ENCODE results near the gene PHF20.
"Not testable (repeated sequence)": the region's sequence is repeated elsewhere in the genome, so short reads cannot be mapped to it uniquely, and the experiment has no call there.

PHF20 gene

GRCh38 chr20:35823937-35824336, 52.1 kb downstream of the PHF20 start:
- Histone ChIP-seq H2AFZ (ENCODE audit: low read depth, low read length) (no peak overlapping the region), H3K4me3 (ENCODE audit: low read length) (no peak overlapping the region), H3K9me3 (ENCODE audit: low read length) (peaks cover 1% of the 10 kb centered on the region), H3K4me1 (ENCODE audit: insufficient read depth, low read length) (peaks cover 2% of the 10 kb centered on the region), H3K36me3 (ENCODE audit: insufficient read depth, low read length) (peaks cover 7% of the 10 kb centered on the region), H3K27me3 (ENCODE audit: insufficient read depth, low read length) (no peaks in the 10 kb centered on the region)

GRCh38 chr20:35826397-35826998, 54.7 kb downstream of the PHF20 start:
- peaks cover 3% of the 10 kb centered on the region for H3K9me3 ChIP-seq (ENCODE audit: low read length)
- H3K27me3 ChIP-seq (ENCODE audit: insufficient read depth, low read length) = no peaks in the 10 kb centered on the region
- H3K4me1 ChIP-seq (ENCODE audit: insufficient read depth, low read length) = peaks cover 2% of the 10 kb centered on the region
- no peak overlapping the region for H3K4me3 ChIP-seq (ENCODE audit: low read length)
- H2AFZ ChIP-seq (ENCODE audit: low read depth, low read length) = no peak overlapping the region
- H3K36me3 ChIP-seq (ENCODE audit: insufficient read depth, low read length) = peaks cover 10% of the 10 kb centered on the region

GRCh38 chr20:35828434-35828833, 56.6 kb downstream of the PHF20 start:
- Histone ChIP-seq H2AFZ (ENCODE audit: low read depth, low read length) (no peak overlapping the region), H3K9me3 (ENCODE audit: low read length) (peaks cover 2% of the 10 kb centered on the region), H3K4me3 (ENCODE audit: low read length) (no peak overlapping the region), H3K4me1 (ENCODE audit: insufficient read depth, low read length) (peaks cover 2% of the 10 kb centered on the region), H3K36me3 (ENCODE audit: insufficient read depth, low read length) (peaks cover 8% of the 10 kb centered on the region), H3K27me3 (ENCODE audit: insufficient read depth, low read length) (no peaks in the 10 kb centered on the region)

- Histone ChIP-seq H3K36me3 (ENCODE audit: insufficient read depth, low read length) (peaks cover 6% of the 10 kb centered on the region), H3K27me3 (ENCODE audit: insufficient read depth, low read length) (no peaks in the 10 kb centered on the region), H2AFZ (ENCODE audit: low read depth, low read length) (no peak overlapping the region), H3K4me1 (ENCODE audit: insufficient read depth, low read length) (peaks cover 2% of the 10 kb centered on the region), H3K4me3 (ENCODE audit: low read length) (no peak overlapping the region), H3K9me3 (ENCODE audit: low read length) (peaks cover 2% of the 10 kb centered on the region)
Observed at GRCh38 chr20:35828916-35829315, 57.1 kb downstream of the PHF20 start.

- peaks cover 6% of the 10 kb centered on the region for H3K36me3 ChIP-seq (ENCODE audit: insufficient read depth, low read length)
- H3K4me1 ChIP-seq (ENCODE audit: insufficient read depth, low read length) = peaks cover 2% of the 10 kb centered on the region
- no peak overlapping the region for H2AFZ ChIP-seq (ENCODE audit: low read depth, low read length)
- peaks cover 2% of the 10 kb centered on the region for H3K9me3 ChIP-seq (ENCODE audit: low read length)
- H3K4me3 ChIP-seq (ENCODE audit: low read length) = no peak overlapping the region
- H3K27me3 ChIP-seq (ENCODE audit: insufficient read depth, low read length) = no peaks in the 10 kb centered on the region
Observed at GRCh38 chr20:35830264-35830663, 58.4 kb downstream of the PHF20 start.

GRCh38 chr20:35831029-35831428, 59.2 kb downstream of the PHF20 start:
- Histone ChIP-seq H3K9me3 (ENCODE audit: low read length) (peaks cover 2% of the 10 kb centered on the region), H2AFZ (ENCODE audit: low read depth, low read length) (no peak overlapping the region), H3K4me1 (ENCODE audit: insufficient read depth, low read length) (peaks cover 2% of the 10 kb centered on the region), H3K27me3 (ENCODE audit: insufficient read depth, low read length) (no peaks in the 10 kb centered on the region), H3K36me3 (ENCODE audit: insufficient read depth, low read length) (peaks cover 3% of the 10 kb centered on the region), H3K4me3 (ENCODE audit: low read length) (no peak overlapping the region)

- Histone ChIP-seq H3K36me3 (ENCODE audit: insufficient read depth, low read length) (peaks cover 3% of the 10 kb centered on the region), H3K4me3 (ENCODE audit: low read length) (no peak overlapping the region), H3K27me3 (ENCODE audit: insufficient read depth, low read length) (no peaks in the 10 kb centered on the region), H2AFZ (ENCODE audit: low read depth, low read length) (no peak overlapping the region), H3K4me1 (ENCODE audit: insufficient read depth, low read length) (peaks cover 5% of the 10 kb centered on the region), H3K9me3 (ENCODE audit: low read length) (peaks cover 2% of the 10 kb centered on the region)
Observed at GRCh38 chr20:35831971-35832370, 60.2 kb downstream of the PHF20 start.

- H3K4me1 ChIP-seq (ENCODE audit: insufficient read depth, low read length) = peaks cover 11% of the 10 kb centered on the region
Observed at GRCh38 chr20:35833241-35833640, 61.4 kb downstream of the PHF20 start.

GRCh38 chr20:35837577-35838195, 65.9 kb downstream of the PHF20 start:
- H3K4me1 ChIP-seq (ENCODE audit: insufficient read depth, low read length) = peaks cover 8% of the 10 kb centered on the region
- H2AFZ ChIP-seq (ENCODE audit: low read depth, low read length) = no peak overlapping the region
- no peaks in the 10 kb centered on the region for H3K27me3 ChIP-seq (ENCODE audit: insufficient read depth, low read length)
- H3K4me3 ChIP-seq (ENCODE audit: low read length) = no peak overlapping the region
- H3K36me3 ChIP-seq (ENCODE audit: insufficient read depth, low read length) = peaks cover 8% of the 10 kb centered on the region
- peaks cover 11% of the 10 kb centered on the region for H3K9me3 ChIP-seq (ENCODE audit: low read length)

More at GRCh38 chr20:35833241-35833640, 61.4 kb downstream of the PHF20 start:
- H3K27me3 ChIP-seq (ENCODE audit: insufficient read depth, low read length) = no peaks in the 10 kb centered on the region
- H3K36me3 ChIP-seq (ENCODE audit: insufficient read depth, low read length) = peaks cover 3% of the 10 kb centered on the region
- H3K9me3 ChIP-seq (ENCODE audit: low read length) = peaks cover 2% of the 10 kb centered on the region
- no peak overlapping the region for H2AFZ ChIP-seq (ENCODE audit: low read depth, low read length)
- no peak overlapping the region for H3K4me3 ChIP-seq (ENCODE audit: low read length)

GRCh38 chr20:35838205-35838604, 66.4 kb downstream of the PHF20 start:
- H3K27me3 ChIP-seq (ENCODE audit: insufficient read depth, low read length) = no peaks in the 10 kb centered on the region
- no peak overlapping the region for H3K4me3 ChIP-seq (ENCODE audit: low read length)
- no peak overlapping the region for H2AFZ ChIP-seq (ENCODE audit: low read depth, low read length)
- H3K36me3 ChIP-seq (ENCODE audit: insufficient read depth, low read length) = peaks cover 13% of the 10 kb centered on the region
- peaks cover 8% of the 10 kb centered on the region for H3K4me1 ChIP-seq (ENCODE audit: insufficient read depth, low read length)
- peaks cover 15% of the 10 kb centered on the region for H3K9me3 ChIP-seq (ENCODE audit: low read length)

- H3K27me3 ChIP-seq (ENCODE audit: insufficient read depth, low read length) = no peaks in the 10 kb centered on the region
- peaks cover 8% of the 10 kb centered on the region for H3K4me1 ChIP-seq (ENCODE audit: insufficient read depth, low read length)
- H3K4me3 ChIP-seq (ENCODE audit: low read length) = no peak overlapping the region
- H3K36me3 ChIP-seq (ENCODE audit: insufficient read depth, low read length) = peaks cover 24% of the 10 kb centered on the region
- H3K9me3 ChIP-seq (ENCODE audit: low read length) = peaks cover 19% of the 10 kb centered on the region
- H2AFZ ChIP-seq (ENCODE audit: low read depth, low read length) = no peak overlapping the region
Observed at GRCh38 chr20:35839904-35840303, 68.1 kb downstream of the PHF20 start.

- Histone ChIP-seq H3K27me3 (ENCODE audit: insufficient read depth, low read length) (no peaks in the 10 kb centered on the region), H2AFZ (ENCODE audit: low read depth, low read length) (no peak overlapping the region), H3K36me3 (ENCODE audit: insufficient read depth, low read length) (peaks cover 28% of the 10 kb centered on the region), H3K4me1 (ENCODE audit: insufficient read depth, low read length) (peaks cover 8% of the 10 kb centered on the region), H3K4me3 (ENCODE audit: low read length) (no peak overlapping the region), H3K9me3 (ENCODE audit: low read length) (peaks cover 19% of the 10 kb centered on the region)
Observed at GRCh38 chr20:35840421-35840820, 68.6 kb downstream of the PHF20 start.

- no peak overlapping the region for H3K4me3 ChIP-seq (ENCODE audit: low read length)
- no peak overlapping the region for H2AFZ ChIP-seq (ENCODE audit: low read depth, low read length)
- H3K9me3 ChIP-seq (ENCODE audit: low read length) = peaks cover 19% of the 10 kb centered on the region
- no peaks in the 10 kb centered on the region for H3K27me3 ChIP-seq (ENCODE audit: insufficient read depth, low read length)
- peaks cover 3% of the 10 kb centered on the region for H3K4me1 ChIP-seq (ENCODE audit: insufficient read depth, low read length)
- H3K36me3 ChIP-seq (ENCODE audit: insufficient read depth, low read length) = peaks cover 43% of the 10 kb centered on the region
Observed at GRCh38 chr20:35842361-35842760, 70.5 kb downstream of the PHF20 start.

- H3K4me1 ChIP-seq (ENCODE audit: insufficient read depth, low read length); H2AFZ ChIP-seq (ENCODE audit: low read depth, low read length); H3K27me3 ChIP-seq (ENCODE audit: insufficient read depth, low read length); H3K4me3 ChIP-seq (ENCODE audit: low read length): not testable (repeated sequence)
- H3K9me3 ChIP-seq (ENCODE audit: low read length) = peaks cover 19% of the 10 kb centered on the region
- peaks cover 53% of the 10 kb centered on the region for H3K36me3 ChIP-seq (ENCODE audit: insufficient read depth, low read length)
Observed at GRCh38 chr20:35843894-35844293, 72.1 kb downstream of the PHF20 start.

Data from neuron (in vitro differentiated cells).